22Rv1 (cell line): ENCODE results near the gene MYH15.

Experiments used
- CTCF ChIP-seq: fragments of 450-650 bp; IDR thresholded peaks from 2 replicates; pipeline ENCODE4 v1.5.1; 2017; ENCODE audit warnings: mild to moderate bottlenecking
- ZFX ChIP-seq: fragments of 450-650 bp; IDR thresholded peaks from 2 replicates; pipeline ENCODE4 v1.6.1; 2017; ENCODE audit warnings: antibody characterized with exemption, borderline replicate concordance

- TF ChIP-seq CTCF, result no peak
- no peak for TF ChIP-seq ZFX
These were observed 3.6 kb upstream of the MYH15 start for GRCh38 chr3:108513961-108514360.
